C4-2B (cell line): Measurements from ENCODE around the gene RFWD3.
"Not testable (repeated sequence)": the region's sequence is repeated elsewhere in the genome, so short reads cannot be mapped to it uniquely, and the experiment has no call there.

Experiments used
- H3K27ac ChIP-seq: fragments of 450-650 bp; 2 replicates; pipeline ENCODE4 v1.5.1; 2017
- ZFX ChIP-seq: fragments of 450-650 bp; IDR thresholded peaks from 2 replicates; pipeline ENCODE4 v1.6.1; 2017
- TF ChIP-seq, protein P1 (sequence below): fragments of 450-650 bp; conservative IDR thresholded peaks from 2 replicates; pipeline ENCODE4 v1.5.1; 2017; ENCODE audit warnings: mild to moderate bottlenecking

The RFWD3 gene

DNA sequence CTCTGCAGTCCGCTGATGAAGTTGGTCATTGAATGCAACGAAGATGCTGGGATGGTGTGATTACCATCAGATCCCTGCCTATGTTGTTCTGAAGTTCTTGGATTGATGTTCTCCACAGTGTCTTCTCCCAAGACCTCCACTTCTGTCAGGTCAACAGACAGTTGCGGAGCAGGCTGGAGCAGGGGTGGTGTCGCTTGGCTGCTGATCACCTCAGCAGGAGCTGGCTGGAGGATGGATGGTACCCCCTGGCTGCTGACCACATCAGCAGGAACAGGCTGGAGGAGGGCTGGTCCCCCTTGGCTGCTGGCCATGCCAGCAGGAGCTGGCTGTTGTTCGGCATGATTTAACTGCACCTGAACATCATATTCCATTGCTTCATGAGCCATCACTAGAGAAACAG, 5.6 kb downstream of the RFWD3 start:
- TF ChIP-seq, protein P1, sequence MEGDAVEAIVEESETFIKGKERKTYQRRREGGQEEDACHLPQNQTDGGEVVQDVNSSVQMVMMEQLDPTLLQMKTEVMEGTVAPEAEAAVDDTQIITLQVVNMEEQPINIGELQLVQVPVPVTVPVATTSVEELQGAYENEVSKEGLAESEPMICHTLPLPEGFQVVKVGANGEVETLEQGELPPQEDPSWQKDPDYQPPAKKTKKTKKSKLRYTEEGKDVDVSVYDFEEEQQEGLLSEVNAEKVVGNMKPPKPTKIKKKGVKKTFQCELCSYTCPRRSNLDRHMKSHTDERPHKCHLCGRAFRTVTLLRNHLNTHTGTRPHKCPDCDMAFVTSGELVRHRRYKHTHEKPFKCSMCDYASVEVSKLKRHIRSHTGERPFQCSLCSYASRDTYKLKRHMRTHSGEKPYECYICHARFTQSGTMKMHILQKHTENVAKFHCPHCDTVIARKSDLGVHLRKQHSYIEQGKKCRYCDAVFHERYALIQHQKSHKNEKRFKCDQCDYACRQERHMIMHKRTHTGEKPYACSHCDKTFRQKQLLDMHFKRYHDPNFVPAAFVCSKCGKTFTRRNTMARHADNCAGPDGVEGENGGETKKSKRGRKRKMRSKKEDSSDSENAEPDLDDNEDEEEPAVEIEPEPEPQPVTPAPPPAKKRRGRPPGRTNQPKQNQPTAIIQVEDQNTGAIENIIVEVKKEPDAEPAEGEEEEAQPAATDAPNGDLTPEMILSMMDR = no peak
- no peak for TF ChIP-seq ZFX
- no peak overlapping the region for H3K27ac ChIP-seq

DNA sequence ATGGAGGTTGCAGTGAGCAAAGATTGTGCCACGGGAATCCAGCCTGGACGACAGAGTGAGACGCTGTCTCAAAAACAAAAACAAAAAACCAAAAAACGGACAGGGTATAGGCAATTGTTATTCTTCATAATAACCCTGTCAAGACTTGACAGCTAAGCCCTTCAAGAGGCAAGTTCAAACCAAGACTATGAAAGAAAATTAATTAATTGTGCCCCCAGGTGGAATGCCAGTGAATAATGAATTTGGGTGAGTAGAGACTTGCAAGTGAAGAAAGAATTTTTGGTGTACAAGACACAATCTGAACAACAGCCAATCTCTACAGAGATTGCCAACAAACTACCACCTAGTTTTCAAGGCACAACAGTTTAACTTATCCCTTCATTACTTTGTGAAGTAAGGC, 6.3 kb downstream of the RFWD3 start:
- no peak overlapping the region for H3K27ac ChIP-seq
- TF ChIP-seq ZFX = no peak
- TF ChIP-seq, protein P1 = no peak

DNA sequence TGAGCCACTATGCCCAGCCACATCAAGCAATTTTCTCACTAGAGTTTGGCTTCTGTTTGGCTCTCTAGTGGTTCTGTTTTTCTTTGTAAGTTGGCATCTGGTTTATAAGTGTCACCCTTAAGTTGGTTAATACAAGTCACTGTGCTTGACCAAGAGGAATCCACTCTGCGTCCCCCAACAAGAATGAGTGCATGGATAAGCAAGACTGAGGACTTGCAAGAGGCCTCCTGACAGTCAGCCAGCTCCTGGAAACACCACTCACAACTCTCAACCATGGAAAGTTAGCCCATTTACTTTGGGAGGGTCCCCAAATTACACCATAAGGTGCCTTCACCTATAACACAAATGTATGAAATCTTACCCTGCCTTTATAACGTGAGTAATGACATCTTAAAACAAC, 7.6 kb downstream of the RFWD3 start:
- H3K27ac ChIP-seq = no peak overlapping the region
- no peak for TF ChIP-seq ZFX
- TF ChIP-seq, protein P1 = no peak

DNA sequence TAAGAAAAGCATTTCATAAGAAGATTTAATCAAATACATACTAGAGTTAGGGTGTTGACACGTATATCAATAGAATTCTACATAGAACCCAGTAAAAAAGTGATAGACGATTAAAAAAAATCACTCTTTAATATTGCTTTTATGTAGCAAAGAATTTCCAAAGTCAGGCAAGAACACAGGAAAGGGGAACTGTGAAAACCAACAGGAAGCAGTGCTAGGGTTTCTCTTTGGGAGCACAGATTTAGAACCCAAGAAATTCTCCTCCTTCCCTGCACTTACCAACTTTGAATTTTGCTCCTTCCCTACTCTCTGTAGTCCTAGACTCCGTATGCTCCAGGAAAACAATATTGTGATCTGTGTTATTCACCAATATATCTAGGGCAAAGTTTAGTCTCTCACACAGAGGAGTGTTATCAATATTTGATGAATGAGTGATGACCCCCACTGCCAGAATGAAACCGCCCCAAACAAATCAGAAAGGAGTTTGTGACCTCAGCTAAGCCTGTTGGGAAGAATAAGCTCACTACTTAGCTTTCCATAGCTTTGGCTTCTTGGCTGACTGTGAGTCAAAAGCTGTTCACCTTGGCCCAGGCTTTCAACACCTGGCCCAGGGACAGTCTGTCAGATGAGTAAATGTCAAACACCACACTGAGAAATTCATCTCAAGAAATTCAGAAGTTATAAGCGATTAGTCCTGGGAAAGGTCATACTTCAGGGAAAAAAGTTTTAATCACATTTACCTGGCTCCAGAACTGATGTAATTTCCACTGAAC, 8.6 kb downstream of the RFWD3 start:
- no peak overlapping the region for H3K27ac ChIP-seq
- no peak for TF ChIP-seq ZFX
- TF ChIP-seq, protein P1 = no peak

DNA sequence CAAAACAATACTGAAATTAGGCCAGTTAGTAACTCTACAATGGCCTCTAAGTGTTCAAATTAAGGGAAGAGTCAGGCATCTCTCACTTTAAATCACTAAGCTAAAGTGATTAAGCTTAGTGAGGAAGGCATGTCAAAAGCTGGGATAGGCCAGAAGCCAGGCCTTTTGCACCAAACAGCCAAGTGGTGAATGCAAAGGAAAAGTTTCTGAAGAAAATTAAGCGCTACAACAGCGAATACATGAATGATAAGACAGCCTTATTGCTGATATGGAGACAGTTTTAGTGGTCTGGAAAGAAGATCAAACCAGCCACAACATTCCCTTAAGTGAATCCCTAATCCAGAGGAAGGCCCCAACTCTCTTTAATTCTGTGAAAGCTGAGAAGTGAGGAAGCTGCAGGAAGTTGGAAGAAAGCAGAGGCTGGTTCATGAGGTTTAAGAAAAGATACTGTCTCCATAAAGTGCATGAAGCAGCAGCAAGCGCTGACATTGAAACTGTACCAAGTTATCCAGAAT, 12.1 kb downstream of the RFWD3 start:
- TF ChIP-seq, protein P1 = no peak
- no peak for TF ChIP-seq ZFX
- no peak overlapping the region for H3K27ac ChIP-seq

DNA sequence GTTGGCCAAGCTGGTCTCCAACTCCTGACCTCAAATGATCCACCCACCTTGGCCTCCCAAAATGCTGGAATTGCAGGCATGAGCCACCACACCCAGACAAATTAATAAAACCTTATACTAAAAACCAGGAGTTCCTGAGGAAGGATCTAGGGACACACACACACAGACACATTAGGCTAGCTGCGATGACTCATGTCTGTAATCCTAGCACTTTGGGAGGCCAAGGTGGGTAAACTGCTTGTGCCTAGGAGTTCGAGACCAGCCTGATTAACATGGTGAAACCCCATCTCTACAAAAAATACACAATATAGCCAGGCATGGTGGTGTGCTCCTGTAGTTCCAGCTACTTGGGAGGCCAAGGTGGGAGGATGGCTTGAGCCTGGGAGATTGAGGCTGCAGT, 13.8 kb downstream of the RFWD3 start:
- H3K27ac ChIP-seq = not testable (repeated sequence)

DNA sequence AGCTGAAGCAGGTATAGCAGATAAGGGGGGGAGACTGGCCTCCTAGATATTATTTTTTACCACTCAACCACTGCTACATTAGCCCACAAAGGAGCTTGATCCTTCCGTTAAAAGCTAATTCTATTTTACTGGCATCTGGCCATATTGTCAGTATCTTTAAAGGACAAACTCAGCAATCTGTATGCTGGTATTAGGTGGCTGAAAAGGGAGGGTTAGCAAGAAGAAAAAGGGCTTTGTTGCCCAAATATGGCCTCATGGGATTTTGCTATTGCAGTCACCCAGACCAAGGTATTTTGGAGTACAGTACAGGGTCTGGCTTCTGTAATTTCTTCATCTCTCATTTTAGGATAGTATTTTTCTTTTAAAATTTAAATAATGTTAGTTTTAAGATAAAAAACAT, 14.4 kb downstream of the RFWD3 start:
- H3K27ac ChIP-seq = no peak overlapping the region
- TF ChIP-seq ZFX = no peak
- TF ChIP-seq, protein P1 = no peak

DNA sequence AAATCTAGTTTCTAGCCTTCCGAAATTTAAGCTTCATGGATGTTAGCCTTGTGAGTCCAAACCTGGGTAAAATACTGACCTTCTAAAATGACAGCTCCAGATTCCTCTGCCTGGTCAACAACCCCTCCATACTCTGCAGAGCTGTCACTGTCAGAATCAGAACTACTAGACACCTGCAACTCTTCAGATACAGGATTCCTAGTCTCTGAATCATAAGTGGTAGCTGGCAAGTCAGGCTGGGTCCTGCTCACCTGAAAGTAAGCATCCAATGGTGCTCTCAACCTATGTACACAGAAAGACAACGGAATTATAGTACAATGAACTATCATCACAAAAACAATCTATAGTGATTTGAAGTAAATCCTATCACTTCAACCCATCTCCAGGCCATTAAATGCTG, 14.8 kb downstream of the RFWD3 start:
- TF ChIP-seq, protein P1 = no peak
- TF ChIP-seq ZFX = no peak

More for the DNA sequence above, 14.8 kb downstream of the RFWD3 start:
- H3K27ac ChIP-seq = no peak overlapping the region
